Erythroblast (primary cell): Measurements from ENCODE around the gene SCUBE1.

Source experiments
- GATA1 ChIP-seq: IDR thresholded peaks from 2 replicates; pipeline ENCODE4 v1.6.1; 2011; ENCODE audit warnings: low read depth, mild to moderate bottlenecking, control low read depth, low read length, moderate library complexity
- POLR2A ChIP-seq: IDR thresholded peaks from 2 replicates; pipeline ENCODE4 v1.6.1; 2011; ENCODE audit warnings: mild to moderate bottlenecking, low read length

DNA sequence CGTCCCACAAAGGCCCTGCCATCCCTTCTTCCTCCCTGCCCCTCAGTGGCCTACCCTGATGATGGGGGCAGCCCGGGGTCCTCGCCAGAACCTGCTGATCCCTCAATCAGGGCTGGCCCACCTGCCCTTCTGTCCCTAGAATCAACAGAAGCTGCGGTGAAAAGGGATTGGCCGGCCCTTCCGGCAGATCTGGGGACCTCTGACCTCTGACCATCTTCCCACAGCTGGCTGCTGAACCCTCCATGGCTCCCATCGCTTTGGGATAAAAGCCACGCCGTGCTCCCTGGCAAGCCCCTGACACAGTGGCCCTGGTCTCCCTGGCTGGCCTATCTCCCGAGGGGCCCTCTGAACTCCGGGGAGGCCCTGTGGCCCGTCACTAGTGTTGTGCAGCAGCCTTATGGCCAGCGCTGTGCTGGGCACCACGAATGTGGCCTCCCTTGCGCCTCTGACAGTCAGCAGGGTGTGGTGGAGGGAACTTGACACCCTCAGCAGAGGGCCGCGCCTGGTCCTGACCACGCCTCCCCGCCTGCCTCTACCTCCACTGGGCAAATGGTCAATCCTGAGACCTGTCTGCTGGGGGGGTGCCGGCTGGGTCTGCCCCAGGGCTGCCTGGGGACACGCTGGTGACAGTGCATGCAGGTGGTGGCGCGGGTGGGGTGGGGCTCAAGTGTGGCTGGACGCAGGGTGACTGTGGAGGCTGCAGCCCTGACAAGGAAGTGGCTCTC, 98.2 kb downstream of the SCUBE1 start:
- TF ChIP-seq POLR2A (no peak), GATA1 (no peak)
